Sigmoid colon (tissue), 7 donors: ENCODE data around the gene RBM26. TPM values are rescaled to one million over a fixed set of nuclear protein-coding genes. Genes with fewer than 3 reads are reported as not detected.

Experiments
- DNase-seq: peaks from one replicate; pipeline ENCODE4 v3.0.0-alpha.2; 2019
- H3K27ac ChIP-seq, 4 donors: fragments of 200-600 bp; sonication (generic); one replicate each; pipeline ENCODE4 v1.5.1; 2016 to 2019; ENCODE audit warnings: mild to moderate bottlenecking in 1 of 4
- H3K27me3 ChIP-seq, 3 donors: fragments of 200-600 bp; sonication (generic); one replicate each; pipeline ENCODE4 v1.5.1; 2019; ENCODE audit warnings: mild to moderate bottlenecking in 1 of 3
- H3K36me3 ChIP-seq, 4 donors: fragments of 200-600 bp; sonication (generic); one replicate each; pipeline ENCODE4 v1.5.1; 2016 to 2019
- H3K4me1 ChIP-seq, 4 donors: fragments of 200-600 bp; sonication (generic); one replicate each; pipeline ENCODE4 v1.5.1; 2017 to 2019
- H3K4me3 ChIP-seq, 4 donors: fragments of 200-600 bp; sonication (generic); one replicate each; pipeline ENCODE4 v1.5.1; 2017 to 2019; ENCODE audit warnings: mild to moderate bottlenecking in 2 of 4, moderate library complexity in 1 of 4
- H3K9me3 ChIP-seq, 4 donors: fragments of 200-600 bp in 3 of 4; sonication (generic) in 3 of 4; one replicate each; pipeline versions ENCODE4 v1.5.1 to v1.6.1; 2013 to 2019
- EP300 ChIP-seq, 4 donors: sonication (generic); formaldehyde crosslinking; IDR thresholded peaks; one replicate each; pipeline ENCODE4 v1.6.1; 2017; ENCODE audit warnings: antibody characterized with exemption in 4 of 4
- POLR2A ChIP-seq, 2 donors: fragments of 450-650 bp; IDR thresholded peaks; one replicate each; pipeline ENCODE4 v1.6.1; 2016; ENCODE audit warnings: antibody characterized with exemption in 2 of 2, mild to moderate bottlenecking in 2 of 2, moderate library complexity in 2 of 2
- POLR2AphosphoS5 ChIP-seq, 4 donors: sonication (generic); formaldehyde crosslinking; IDR thresholded peaks; one replicate each; pipeline ENCODE4 v1.6.1; 2017; ENCODE audit warnings: antibody characterized with exemption in 4 of 4
- WGBS, 2 donors: extraction: QIAGEN DNeasy Blood & Tissue Kit; methylation state at CpG; one replicate each; pipeline ENCODE4 v1.1.7; 2013; 5-methylcytosine and 5-hydroxymethylcytosine counted together
- intact Hi-C: fragments of 100-400 bp; cut with DNase I; formaldehyde crosslinking; loops from one replicate; pipeline ENCODE4 v1.15.1; 2023
- polyA plus RNA-seq, 3 donors: library from polyadenylated mRNA; stranded (reverse); fragments of 200-250 nt; gene quantifications; one replicate each; pipeline ENCODE4 v1.2.3, GENCODE V29; 2013
- small RNA-seq, 3 donors: library from RNA; depleted of rRNA; stranded (forward); fragments of <200 nt; gene quantifications; one replicate each; pipeline ENCODE3, GENCODE V24; 2016
- total RNA-seq, 4 donors: library from RNA; depleted of rRNA; stranded (reverse); fragments of >200 nt; gene quantifications; one replicate each; pipeline ENCODE4 v1.1.0, GENCODE V29; 2016
- TF ChIP-seq, protein P1 (sequence below), 4 experiments: fragments of 450-650 bp in 3 of 4; fragments of 200-600 bp in 1 of 4; IDR thresholded peaks; one replicate each; pipeline ENCODE4 v1.5.1; 2016 to 2019; ENCODE audit warnings: antibody characterized with exemption in 4 of 4, mild to moderate bottlenecking in 3 of 4, moderate library complexity in 2 of 4
- donor health status: healthy with polysubstance abuse.
- donor health status: Bipolar disorder and iron deficiency.
- donor health status: healthy.

RBM26 gene
- total and polyA plus RNA-seq, 7 donors, result 4.8 to 47.4 (median 29.6) TPM

DNA sequence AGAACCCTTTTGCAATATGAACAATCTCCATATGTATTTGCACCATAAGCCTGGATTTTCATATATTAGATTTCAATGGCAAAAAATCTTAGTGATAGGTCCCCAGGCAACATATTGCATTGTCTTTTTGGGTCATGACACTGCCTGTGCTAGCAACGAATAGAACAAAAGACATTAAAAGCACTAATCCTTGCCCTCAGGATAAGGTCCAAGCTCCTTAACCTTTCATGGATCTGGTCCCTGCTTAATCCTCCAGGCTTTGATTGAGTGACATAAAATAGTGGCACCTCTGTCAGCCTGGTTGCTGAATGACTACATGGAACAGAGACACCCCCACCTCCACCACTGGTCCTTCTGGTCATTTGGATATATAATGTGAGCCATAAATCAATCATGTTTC, 134.4 kb downstream of the RBM26 start:
- Histone ChIP-seq H3K4me3 (no peak overlapping the region), H3K4me1 (no peaks in the 10 kb centered on the region), H3K27ac (no peak overlapping the region), H3K36me3 (no peaks in the 10 kb centered on the region), H3K27me3 (no peaks in the 10 kb centered on the region), H3K9me3 (no peaks in the 10 kb centered on the region)
- WGBS, 2 donors, result 20 to 46% methylated on average over 1 of the region's 1 CpG
- intact Hi-C loops, result no loop called here
- TF ChIP-seq, protein P1, sequence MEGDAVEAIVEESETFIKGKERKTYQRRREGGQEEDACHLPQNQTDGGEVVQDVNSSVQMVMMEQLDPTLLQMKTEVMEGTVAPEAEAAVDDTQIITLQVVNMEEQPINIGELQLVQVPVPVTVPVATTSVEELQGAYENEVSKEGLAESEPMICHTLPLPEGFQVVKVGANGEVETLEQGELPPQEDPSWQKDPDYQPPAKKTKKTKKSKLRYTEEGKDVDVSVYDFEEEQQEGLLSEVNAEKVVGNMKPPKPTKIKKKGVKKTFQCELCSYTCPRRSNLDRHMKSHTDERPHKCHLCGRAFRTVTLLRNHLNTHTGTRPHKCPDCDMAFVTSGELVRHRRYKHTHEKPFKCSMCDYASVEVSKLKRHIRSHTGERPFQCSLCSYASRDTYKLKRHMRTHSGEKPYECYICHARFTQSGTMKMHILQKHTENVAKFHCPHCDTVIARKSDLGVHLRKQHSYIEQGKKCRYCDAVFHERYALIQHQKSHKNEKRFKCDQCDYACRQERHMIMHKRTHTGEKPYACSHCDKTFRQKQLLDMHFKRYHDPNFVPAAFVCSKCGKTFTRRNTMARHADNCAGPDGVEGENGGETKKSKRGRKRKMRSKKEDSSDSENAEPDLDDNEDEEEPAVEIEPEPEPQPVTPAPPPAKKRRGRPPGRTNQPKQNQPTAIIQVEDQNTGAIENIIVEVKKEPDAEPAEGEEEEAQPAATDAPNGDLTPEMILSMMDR (IDR thresholded peaks at IDR 0.05), result no peak
- TF ChIP-seq EP300 (IDR thresholded peaks at IDR 0.05), result no peak
- TF ChIP-seq POLR2AphosphoS5 (IDR thresholded peaks at IDR 0.05), result no peak
- no peak for TF ChIP-seq POLR2A (IDR thresholded peaks at IDR 0.05)
- no peak for DNase-seq

DNA sequence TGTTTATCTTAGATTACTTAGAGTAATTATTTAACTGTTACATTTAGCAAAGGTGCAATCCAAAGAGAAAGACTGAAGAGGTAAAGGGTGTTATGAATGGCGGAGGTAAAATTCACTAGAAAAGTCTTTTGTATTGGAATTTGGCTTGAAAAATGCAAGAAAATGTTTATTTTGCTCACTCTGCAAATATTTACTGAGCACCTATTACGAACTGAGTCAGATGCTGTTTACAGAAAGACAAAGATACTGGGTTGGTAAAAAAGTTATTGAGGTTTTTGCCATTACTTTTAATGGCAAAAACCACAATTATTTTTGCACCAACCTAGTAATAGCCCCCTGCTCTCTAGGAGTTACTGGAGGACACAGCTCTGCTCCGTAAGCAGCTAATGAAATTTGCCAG, 135.2 kb downstream of the RBM26 start:
- Histone ChIP-seq H3K36me3 (no peaks in the 10 kb centered on the region), H3K4me3 (no peak overlapping the region), H3K4me1 (no peaks in the 10 kb centered on the region), H3K9me3 (no peaks in the 10 kb centered on the region), H3K27ac (no peak overlapping the region), H3K27me3 (no peaks in the 10 kb centered on the region)
- intact Hi-C loops, result no loop called here
- DNase-seq, result no peak
- 66 to 74% methylated on average over 3 of the region's 3 CpGs for WGBS, 2 donors
- TF ChIP-seq, protein P1 (IDR thresholded peaks at IDR 0.05), result no peak
- no peak for TF ChIP-seq POLR2AphosphoS5 (IDR thresholded peaks at IDR 0.05)
- no peak for TF ChIP-seq POLR2A (IDR thresholded peaks at IDR 0.05)
- TF ChIP-seq EP300 (IDR thresholded peaks at IDR 0.05), result no peak

Small RNA genes lying within 50 kb of the gene (small RNA-seq; reads per million reads assigned to genes)
- 0 reads per million in 3 donors for gene RNA5SP33

Other genes with a start within 250 kb of the RBM26 start
- gene NDFIP2, start 74.9 kb upstream of the RBM26 start, total RNA-seq, result 10 to 100 TPM in 2 of 4 donors, 1 to 10 TPM in 2; 9.2 to 13.7 (median 10.8) TPM
- 10 to 100 TPM; 33.6 to 52.2 (median 35.5) TPM for gene NDFIP2, start 74.9 kb upstream of the RBM26 start, polyA plus RNA-seq